HG03097 (cell line): ENCODE data around the gene ZFP91.

Experiments used
- ATAC-seq: cut with Tn5 transposase; IDR thresholded peaks from one replicate; pipeline ENCODE4 v1.9.1; 2021; ENCODE audit not compliant: unreplicated experiment, low FRiP score

Gene ZFP91

GRCh38 chr11:58654908-58655296, 76.0 kb downstream of the ZFP91 start:
- no peak for ATAC-seq

DNA sequence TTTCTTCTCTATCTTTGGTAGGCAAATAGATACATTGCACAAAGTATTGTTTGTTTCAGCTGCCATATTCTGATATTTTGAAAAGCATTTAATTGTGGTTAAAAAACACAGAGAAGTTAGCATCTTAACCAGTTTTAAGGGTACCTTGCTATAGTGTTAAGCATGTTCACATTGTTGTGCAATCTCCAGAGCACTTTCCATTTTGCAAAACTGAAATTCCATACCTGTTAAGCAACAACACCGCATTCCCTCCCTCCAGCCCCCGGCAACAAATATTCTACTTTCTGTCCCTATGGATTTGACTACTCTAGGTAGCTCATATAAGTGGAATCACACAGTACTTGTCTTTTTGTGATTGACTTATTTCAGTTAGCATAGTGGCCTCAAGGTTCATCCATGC, 77.5 kb downstream of the ZFP91 start:
- ATAC-seq: no peak

DNA sequence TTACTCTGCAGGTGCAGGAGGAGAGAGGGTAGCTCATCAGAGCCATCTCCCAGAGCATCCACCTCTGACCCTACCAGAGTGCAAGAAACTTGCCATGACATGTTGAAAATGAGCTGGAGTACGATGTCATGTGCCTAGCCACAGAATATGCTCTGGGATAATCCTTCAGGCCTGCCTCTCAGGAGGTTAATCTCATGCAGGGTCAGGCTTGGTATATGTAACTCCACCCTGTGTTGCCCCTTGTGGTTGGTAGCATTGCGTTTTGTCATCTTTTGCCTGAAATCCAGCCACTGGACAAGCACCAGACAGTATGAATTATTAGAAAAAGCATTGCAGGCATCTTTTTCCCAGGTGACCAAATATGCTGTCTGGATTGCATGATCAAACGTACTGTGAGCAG, 79.8 kb downstream of the ZFP91 start:
- ATAC-seq: no peak

DNA sequence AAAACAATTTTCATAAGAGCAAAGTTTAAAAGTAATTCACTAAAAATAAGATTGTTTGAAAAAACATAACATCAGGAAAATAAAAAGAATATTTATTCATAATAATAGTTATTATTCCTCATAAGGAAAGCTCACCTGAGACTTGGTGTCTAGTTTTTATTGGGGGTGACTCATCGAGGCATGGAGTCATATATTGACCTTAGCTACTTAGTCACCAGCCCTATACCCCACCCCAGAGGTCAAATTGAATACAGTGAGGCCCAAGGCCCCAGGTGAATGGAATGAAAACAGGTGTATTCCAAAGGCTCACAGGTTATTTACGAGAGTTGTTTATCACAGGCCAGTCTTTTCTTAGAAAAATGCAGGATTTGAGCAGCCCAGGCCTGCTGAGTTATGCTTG, 80.5 kb downstream of the ZFP91 start:
- no peak for ATAC-seq

- no peak for ATAC-seq
Observed at GRCh38 chr11:58659910-58660570, 81.2 kb downstream of the ZFP91 start.
